HG03159 (cell line): Measurements from ENCODE around the gene ZNF316.
"Not testable (repeated sequence)": the region's sequence is repeated elsewhere in the genome, so short reads cannot be mapped to it uniquely, and the experiment has no call there.

ENCODE experiments used
- ATAC-seq: cut with Tn5 transposase; IDR thresholded peaks from one replicate; pipeline ENCODE4 v1.9.1; 2021; ENCODE audit warnings: mild to moderate bottlenecking, moderate library complexity; ENCODE audit not compliant: unreplicated experiment

Gene ZNF316

DNA sequence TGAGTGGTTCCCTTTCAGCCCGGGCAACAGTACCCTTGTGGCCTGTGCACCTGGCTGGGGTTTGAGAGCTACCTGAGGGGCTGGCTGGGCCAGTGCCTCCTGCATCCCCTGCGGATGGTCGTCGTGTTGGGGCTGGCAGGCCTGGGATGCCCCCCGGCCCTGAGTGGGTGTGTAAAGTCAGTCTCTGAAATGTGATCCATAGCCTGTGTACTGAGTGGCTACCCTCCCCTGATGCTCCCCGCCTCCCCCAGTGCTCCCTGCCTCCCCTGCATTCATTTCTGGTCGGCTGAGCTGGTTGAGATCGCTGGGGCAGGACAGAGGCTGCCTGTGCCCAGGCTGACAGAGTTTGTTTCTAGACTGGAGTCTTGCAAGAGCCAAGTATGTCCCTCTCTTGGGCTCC is 9.3 kb downstream of the ZNF316 start:
- ATAC-seq, result no peak

GRCh38 chr7:6647080-6647479 is 10.0 kb downstream of the ZNF316 start:
- no peak for ATAC-seq

DNA sequence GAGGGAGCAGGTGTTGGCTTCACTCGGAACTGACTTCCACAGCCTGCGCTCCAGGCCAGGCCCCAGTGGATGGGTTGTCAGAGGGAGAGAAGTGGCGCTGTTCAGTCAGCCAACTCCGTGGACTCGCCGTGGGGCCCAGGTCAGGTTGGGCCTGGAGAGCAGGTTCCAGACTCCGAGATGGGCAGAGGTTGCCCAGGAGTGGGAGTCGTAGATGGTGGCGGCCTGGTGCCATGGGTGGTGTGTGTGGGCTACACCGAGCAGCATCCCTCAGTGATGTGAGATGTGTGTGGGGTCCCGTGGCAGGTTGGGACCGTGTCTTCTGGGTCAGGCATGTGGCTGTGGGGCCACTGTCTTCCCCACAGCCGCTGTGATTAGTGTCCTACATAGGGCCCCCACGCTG is 10.4 kb downstream of the ZNF316 start:
- ATAC-seq, result no peak

- ATAC-seq, result no peak
These were observed 11.1 kb downstream of the ZNF316 start for GRCh38 chr7:6648066-6648814.

- ATAC-seq, result no peak
These were observed 11.6 kb downstream of the ZNF316 start for GRCh38 chr7:6648815-6649104.

DNA sequence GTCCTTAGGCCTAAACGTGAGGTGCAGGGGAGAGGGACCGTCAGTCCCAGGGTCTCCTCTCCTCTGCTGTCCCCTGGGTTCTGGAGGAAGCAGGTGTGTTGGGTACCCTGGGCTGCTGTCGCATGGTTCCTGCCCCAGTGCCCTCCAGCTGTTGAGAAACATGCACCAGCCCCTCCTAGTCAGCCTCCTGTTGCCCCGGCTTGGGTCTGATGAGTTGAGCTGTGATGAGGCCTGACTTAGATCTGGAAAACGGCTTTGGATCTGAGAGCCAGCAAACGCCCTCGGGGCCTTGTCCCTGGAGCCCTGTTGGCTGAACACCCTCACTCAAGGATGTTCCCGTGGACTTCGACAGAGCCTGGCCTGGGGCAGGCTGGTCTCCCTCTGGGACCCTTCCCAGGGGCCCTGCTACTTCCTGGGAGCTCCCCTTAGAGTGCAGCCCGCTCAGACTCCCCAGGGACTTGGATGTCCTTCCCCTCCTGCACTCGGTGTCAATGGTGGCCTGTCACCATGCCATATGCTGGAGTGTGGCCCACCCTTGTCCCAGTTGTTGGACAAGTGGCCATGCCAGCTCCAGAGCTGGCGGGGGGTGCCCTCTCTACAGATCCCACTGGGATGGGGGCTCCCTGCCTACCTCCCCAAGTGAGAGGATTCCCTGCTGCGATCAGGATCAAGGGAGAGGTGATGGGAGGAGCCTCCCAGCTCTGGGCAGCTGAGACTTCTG is 12.3 kb downstream of the ZNF316 start:
- no peak for ATAC-seq

DNA sequence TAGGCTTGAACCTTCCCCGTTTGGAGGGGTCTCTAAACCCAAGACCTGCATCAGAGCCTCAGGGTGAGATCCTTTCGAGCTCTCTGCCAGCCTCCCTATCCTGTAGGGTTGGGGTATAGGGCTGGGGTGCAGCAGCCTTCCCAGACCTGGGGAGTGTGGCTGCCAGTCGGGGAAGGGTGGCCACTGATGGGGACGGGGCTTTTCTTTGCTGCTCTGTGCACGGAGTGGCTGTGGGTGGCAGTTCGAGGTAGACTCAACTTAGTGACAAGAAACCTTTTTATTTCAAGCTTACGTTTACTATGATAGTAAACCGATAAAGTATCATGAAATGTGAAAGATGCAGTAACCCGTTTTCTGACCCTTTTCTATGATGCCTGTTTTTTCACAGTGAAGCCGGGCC is 13.0 kb downstream of the ZNF316 start:
- no peak for ATAC-seq

GRCh38 chr7:6650521-6651011 is 13.4 kb downstream of the ZNF316 start:
- ATAC-seq, result no peak

DNA sequence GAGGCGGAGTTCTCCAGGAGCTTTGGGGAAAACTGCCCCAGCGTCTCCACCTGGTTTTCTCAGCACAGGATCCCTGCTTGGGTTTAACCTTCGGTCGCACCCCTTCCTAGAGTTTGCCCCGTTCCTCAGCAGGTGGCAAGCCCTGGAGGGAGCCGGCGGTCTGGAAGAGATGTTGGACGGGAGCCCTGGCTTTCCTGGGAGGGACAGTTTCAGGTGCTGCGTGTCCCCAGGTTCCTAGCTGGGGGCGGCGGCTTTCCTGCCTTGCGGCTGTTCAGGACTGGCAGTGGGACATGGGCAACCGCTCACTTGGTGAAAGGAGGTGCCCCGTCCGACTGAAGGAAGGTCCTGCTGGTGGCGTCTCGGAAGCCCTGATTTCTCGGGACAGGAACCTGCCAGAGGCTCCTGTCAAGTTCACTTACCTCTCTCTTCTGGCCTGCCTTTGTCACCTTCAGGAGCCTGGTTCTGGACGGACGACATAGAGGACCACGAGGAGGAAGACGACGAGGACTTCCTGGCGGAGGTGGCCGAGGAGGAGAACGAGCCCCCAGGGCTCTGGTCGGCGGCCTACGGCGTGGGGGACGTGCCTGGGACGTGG is 14.8 kb downstream of the ZNF316 start:
- ATAC-seq, result no peak

- ATAC-seq, result no peak
These were observed 15.4 kb downstream of the ZNF316 start for GRCh38 chr7:6652446-6653011.

- ATAC-seq, result no peak
These were observed 16.2 kb downstream of the ZNF316 start for GRCh38 chr7:6653071-6654003.

DNA sequence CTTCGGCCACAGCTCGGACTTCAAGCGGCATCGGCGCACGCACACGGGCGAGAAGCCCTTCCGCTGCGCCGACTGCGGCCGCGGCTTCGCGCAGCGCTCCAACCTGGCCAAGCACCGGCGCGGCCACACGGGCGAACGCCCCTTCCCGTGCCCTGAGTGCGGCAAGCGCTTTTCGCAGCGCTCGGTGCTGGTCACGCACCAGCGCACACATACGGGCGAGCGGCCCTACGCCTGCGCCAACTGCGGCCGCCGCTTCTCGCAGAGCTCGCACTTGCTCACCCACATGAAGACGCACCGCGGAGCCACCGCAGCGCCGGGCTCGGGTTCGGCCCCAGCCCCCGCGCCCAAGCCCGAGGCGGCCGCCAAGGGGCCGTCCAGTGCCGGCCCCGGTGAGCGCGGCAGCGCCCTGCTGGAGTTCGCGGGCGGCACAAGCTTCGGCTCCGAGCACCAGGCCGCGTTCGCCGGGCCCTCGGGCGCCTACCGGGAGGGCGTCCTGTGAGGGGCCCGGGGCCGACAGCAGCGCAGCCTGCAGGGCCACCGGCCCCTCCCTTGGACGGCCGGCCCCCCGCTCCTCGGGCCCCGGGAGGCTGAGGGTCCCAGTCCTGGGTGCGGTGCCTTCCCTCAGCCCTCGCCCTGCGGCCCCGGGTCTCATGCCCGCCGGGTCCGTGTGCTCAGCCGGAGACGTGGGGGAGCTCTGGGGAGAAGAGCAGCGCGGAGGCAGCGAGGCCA is 17.2 kb downstream of the ZNF316 start:
- no peak for ATAC-seq

GRCh38 chr7:6654842-6655610 is 17.9 kb downstream of the ZNF316 start:
- ATAC-seq, result no peak

DNA sequence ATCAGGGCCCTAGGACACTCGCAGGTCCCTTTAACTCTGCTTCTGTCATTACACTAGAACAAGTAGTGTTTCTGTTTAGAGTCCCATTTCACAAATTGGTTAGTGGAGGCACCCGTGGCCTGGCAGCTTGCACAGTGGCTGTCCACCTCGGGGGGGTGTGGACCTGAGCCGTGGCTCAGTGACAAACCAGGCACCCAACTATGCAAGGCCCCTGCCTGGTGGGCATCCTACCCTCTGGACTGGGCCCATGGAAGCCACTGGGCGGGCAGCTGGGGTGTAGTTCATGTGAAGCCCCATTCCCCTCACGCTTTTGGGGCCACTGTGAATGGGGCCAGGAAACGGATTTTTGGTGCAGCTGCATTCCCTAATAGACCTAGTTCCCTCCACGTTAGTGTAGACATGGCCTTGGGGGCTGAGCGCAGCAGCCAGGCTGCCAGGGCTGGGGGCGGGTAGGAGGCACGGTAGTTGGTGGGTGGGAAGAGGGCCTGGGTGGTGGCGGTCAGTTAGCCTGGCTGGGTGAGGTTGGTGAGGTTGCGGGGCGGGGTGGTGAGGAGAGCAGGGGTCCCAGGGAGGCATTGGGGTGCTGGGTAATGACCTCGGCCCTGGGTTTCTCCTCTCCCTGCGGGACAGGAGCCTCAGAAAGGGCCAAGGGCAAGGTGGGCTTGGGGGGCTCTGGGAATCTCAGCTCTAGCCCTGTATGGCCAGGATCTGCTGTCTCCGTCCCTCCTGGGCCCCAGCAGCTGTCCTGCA is 18.7 kb downstream of the ZNF316 start:
- ATAC-seq, result no peak

- no peak for ATAC-seq
These were observed 19.3 kb downstream of the ZNF316 start for GRCh38 chr7:6656413-6656812.

DNA sequence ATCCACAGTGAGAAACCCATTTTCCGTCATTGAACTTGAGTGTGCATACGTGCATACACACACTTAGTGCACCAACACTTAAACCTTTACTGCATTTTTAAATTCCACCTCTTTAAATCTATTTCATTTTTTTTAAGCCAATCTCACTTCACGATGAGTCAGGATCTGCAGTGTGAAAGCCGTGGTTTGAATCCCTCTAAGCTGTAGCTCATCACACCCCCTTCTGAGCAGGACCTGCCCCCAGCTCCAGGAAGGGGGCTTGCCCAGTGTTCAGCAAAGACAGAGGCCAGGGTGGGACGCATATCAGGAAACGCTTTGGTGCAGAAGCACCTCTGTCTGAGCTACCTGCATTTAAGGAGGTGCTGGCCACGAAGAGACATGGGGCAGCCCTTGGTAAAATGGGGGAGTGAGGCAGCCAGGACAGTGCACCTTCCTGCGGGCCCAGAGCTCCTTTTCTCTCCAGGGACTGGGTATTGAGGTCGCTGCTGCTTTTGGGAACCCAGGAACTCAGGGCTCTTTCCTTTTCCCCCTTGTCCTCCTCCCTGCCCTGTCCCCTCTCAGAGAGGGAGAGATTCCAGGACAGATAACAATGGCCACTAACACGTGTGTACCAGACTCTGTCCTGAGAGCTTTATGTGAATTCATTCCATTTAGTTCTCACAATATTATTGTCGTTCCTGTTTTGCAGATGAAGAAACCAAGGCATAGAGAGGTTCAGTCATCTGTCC is 21.7 kb downstream of the ZNF316 start:
- ATAC-seq, result no peak

- ATAC-seq, result not testable (repeated sequence)
These were observed 33.7 kb downstream of the ZNF316 start for GRCh38 chr7:6670851-6671250.

GRCh38 chr7:6675807-6676405 is 38.8 kb downstream of the ZNF316 start:
- no peak for ATAC-seq
